Neural cell (in vitro differentiated cells): ENCODE measurements around the gene SAMD1.

ENCODE experiments used
- EP300 ChIP-seq: fragments of 450-650 bp; conservative IDR thresholded peaks from 2 replicates; pipeline ENCODE4 v1.6.1; 2014; ENCODE audit warnings: antibody characterized with exemption, mild to moderate bottlenecking, moderate library complexity; ENCODE audit not compliant: poor library complexity, severe bottlenecking
- EZH2 ChIP-seq: fragments of 200-600, 300-800 bp; shearing (Covaris generic), sonication (generic); IDR thresholded peaks from 2 replicates; pipeline ENCODE4 v1.6.1; 2014; ENCODE audit warnings: antibody characterized with exemption, low read length, borderline replicate concordance, mild to moderate bottlenecking; ENCODE audit not compliant: insufficient read depth, poor library complexity, severe bottlenecking
- MXI1 ChIP-seq: fragments of 450-650 bp; conservative IDR thresholded peaks from 2 replicates; pipeline ENCODE4 v1.6.1; 2014; ENCODE audit warnings: antibody characterized with exemption, mild to moderate bottlenecking; ENCODE audit not compliant: poor library complexity, severe bottlenecking
- POLR2AphosphoS5 ChIP-seq: IDR thresholded peaks from 2 replicates; pipeline ENCODE4 v1.6.1; 2012
- RAD21 ChIP-seq: fragments of 450-650 bp; conservative IDR thresholded peaks from 2 replicates; pipeline ENCODE4 v1.6.1; 2014; ENCODE audit warnings: antibody characterized with exemption, mild to moderate bottlenecking, moderate library complexity
- REST ChIP-seq: IDR thresholded peaks from 2 replicates; pipeline ENCODE4 v1.6.1; 2012; ENCODE audit warnings: borderline replicate concordance
- TF ChIP-seq, protein P1 (sequence below): fragments of 450-650 bp; IDR thresholded peaks from 2 replicates; pipeline ENCODE4 v1.5.1; 2014; ENCODE audit warnings: antibody characterized with exemption, mild to moderate bottlenecking, moderate library complexity; ENCODE audit not compliant: poor library complexity, severe bottlenecking

DNA sequence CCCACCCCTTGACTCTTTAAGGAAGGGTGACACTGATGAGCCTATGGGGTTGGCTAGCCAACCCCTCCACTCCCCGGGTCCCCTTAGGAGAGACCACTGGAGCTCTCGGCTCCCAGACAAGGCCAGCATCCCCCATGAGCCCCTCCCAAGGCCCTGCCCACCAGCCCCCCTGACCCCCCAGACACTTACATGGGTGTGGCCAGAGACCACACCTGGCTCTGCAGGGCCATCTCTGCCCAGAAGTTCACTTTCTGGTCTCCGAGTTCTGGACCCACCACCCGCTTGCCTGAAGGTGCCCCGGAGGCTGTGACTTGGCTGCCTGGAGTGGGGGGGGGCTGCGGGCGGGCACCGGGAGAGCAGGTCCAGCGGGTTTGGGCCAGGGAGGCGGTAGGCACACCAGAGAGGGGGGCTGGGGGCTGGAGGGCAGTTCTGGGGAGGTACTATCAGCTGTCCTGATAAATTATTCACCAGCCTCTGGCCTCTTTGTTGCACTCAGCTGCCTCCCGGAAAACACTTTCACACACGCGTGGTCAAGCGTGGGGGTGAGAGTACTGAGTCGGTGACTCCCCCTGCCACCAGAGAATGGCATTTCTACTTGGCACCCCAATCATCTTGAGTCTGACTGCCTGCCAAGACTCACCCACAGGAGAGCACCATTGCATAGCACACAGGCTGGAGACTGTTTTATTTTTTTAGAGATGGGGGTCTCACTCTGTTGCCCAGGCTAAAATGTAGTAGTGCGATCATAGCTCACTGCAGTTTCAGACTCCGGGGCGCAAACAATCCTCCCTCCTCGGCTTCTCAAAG lies 28.6 kb downstream of the SAMD1 start, which contains the start of gene PALM3:
- TF ChIP-seq, protein P1, sequence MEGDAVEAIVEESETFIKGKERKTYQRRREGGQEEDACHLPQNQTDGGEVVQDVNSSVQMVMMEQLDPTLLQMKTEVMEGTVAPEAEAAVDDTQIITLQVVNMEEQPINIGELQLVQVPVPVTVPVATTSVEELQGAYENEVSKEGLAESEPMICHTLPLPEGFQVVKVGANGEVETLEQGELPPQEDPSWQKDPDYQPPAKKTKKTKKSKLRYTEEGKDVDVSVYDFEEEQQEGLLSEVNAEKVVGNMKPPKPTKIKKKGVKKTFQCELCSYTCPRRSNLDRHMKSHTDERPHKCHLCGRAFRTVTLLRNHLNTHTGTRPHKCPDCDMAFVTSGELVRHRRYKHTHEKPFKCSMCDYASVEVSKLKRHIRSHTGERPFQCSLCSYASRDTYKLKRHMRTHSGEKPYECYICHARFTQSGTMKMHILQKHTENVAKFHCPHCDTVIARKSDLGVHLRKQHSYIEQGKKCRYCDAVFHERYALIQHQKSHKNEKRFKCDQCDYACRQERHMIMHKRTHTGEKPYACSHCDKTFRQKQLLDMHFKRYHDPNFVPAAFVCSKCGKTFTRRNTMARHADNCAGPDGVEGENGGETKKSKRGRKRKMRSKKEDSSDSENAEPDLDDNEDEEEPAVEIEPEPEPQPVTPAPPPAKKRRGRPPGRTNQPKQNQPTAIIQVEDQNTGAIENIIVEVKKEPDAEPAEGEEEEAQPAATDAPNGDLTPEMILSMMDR, result no peak
- TF ChIP-seq EP300 (no peak), RAD21 (no peak), REST (no peak), POLR2AphosphoS5 (no peak), EZH2 (no peak), MXI1 (no peak)
